NCI-H510A treated with DMSO at 0.1 percent for 48 hours (cell line): Measurements from ENCODE around the gene GPR135.
"Not testable (repeated sequence)": the region's sequence is repeated elsewhere in the genome, so short reads cannot be mapped to it uniquely, and the experiment has no call there.

ENCODE experiments used
- DNase-seq: peaks from one replicate; lab custom pipeline; 2025; lab: John Stamatoyannopoulos, UW

Gene GPR135

GRCh38 chr14:59474172-59474571 is 9.0 kb upstream of the GPR135 start:
- DNase-seq, result no peak

GRCh38 chr14:59464486-59465315 is 479 bp downstream of the GPR135 start:
- peak; percentile 48 for DNase-seq

- peak; percentile 52 for DNase-seq
Measured at GRCh38 chr14:59463787-59464485, 1.2 kb downstream of the GPR135 start.

GRCh38 chr14:59461891-59462290 is 3.3 kb downstream of the GPR135 start:
- no peak for DNase-seq

GRCh38 chr14:59460378-59460777 is 4.8 kb downstream of the GPR135 start:
- DNase-seq, result no peak

GRCh38 chr14:59458486-59458885 is 6.7 kb downstream of the GPR135 start:
- DNase-seq, result no peak

GRCh38 chr14:59455411-59455810 is 9.8 kb downstream of the GPR135 start:
- DNase-seq, result no peak

GRCh38 chr14:59454139-59454538 is 11.0 kb downstream of the GPR135 start:
- no peak for DNase-seq

GRCh38 chr14:59451849-59452248 is 13.3 kb downstream of the GPR135 start:
- no peak for DNase-seq

- DNase-seq, result no peak
Measured at GRCh38 chr14:59450716-59451115, 14.5 kb downstream of the GPR135 start.

- DNase-seq, result not testable (repeated sequence)
Measured at GRCh38 chr14:59448673-59449072, 16.5 kb downstream of the GPR135 start.

- no peak for DNase-seq
Measured at GRCh38 chr14:59439256-59439965, 25.8 kb downstream of the GPR135 start.

- DNase-seq, result no peak
Measured at GRCh38 chr14:59438195-59438647, 27.0 kb downstream of the GPR135 start.

- DNase-seq, result no peak
Measured at GRCh38 chr14:59435987-59436386, 29.2 kb downstream of the GPR135 start.

GRCh38 chr14:59435101-59435500 is 30.1 kb downstream of the GPR135 start:
- no peak for DNase-seq

GRCh38 chr14:59429790-59430189 is 35.4 kb downstream of the GPR135 start:
- no peak for DNase-seq

GRCh38 chr14:59428581-59429012 is 36.6 kb downstream of the GPR135 start:
- no peak for DNase-seq

- no peak for DNase-seq
Measured at GRCh38 chr14:59427653-59428580, 37.3 kb downstream of the GPR135 start.

- no peak for DNase-seq
Measured at GRCh38 chr14:59425322-59425935, 39.8 kb downstream of the GPR135 start.

- DNase-seq, result no peak
Measured at GRCh38 chr14:59424341-59425071, 40.7 kb downstream of the GPR135 start.
